Measurements from ENCODE around the gene ACAA2.

GRCh38 chr18:49811151-49811938 lies 2.0 kb downstream of the ACAA2 start:
- TF ChIP-seq CTCF (IDR thresholded peaks at IDR 0.05) (no peak), POLR2A (IDR thresholded peaks at IDR 0.05) (no peak), POLR2AphosphoS5 (IDR thresholded peaks at IDR 0.05) (peak; percentile 38)

All from prostate gland (tissue), 2 donors.